Muscle of leg (tissue), 11 donors: Measurements from ENCODE around the gene CSTB. TPM values are rescaled to one million over a fixed set of nuclear protein-coding genes. Genes with fewer than 3 reads are reported as not detected.

Experiments
- DNase-seq: peaks from one replicate; pipeline ENCODE4 v3.0.0; 2013
- H3K27ac ChIP-seq: one replicate; pipeline ENCODE4 v1.5.1; 2013; ENCODE audit warnings: mild to moderate bottlenecking, low read length, control low read depth
- H3K27me3 ChIP-seq: one replicate; pipeline ENCODE4 v1.6.1; 2013; ENCODE audit warnings: low read length; ENCODE audit not compliant: control insufficient read depth, insufficient read depth
- H3K36me3 ChIP-seq: one replicate; pipeline ENCODE4 v1.6.1; 2013; ENCODE audit warnings: low read length; ENCODE audit not compliant: control insufficient read depth, insufficient read depth
- H3K4me1 ChIP-seq: one replicate; pipeline ENCODE4 v1.6.1; 2013; ENCODE audit warnings: low read length; ENCODE audit not compliant: control insufficient read depth, insufficient read depth
- H3K4me3 ChIP-seq: one replicate; pipeline ENCODE4 v1.5.1; 2013; ENCODE audit warnings: low read length, control low read depth
- H3K9me3 ChIP-seq: replicated peaks from 2 replicates; pipeline ENCODE4 v1.6.1; 2013; ENCODE audit warnings: low read depth, low read length; ENCODE audit not compliant: control insufficient read depth
- WGBS: methylation state at CpG from one replicate; pipeline ENCODE4 v1.1.5; 2013; ENCODE audit warnings: missing lambda C conversion rate; ENCODE audit not compliant: insufficient coverage; 5-methylcytosine and 5-hydroxymethylcytosine counted together
- polyA plus RNA-seq, 8 donors: library from polyadenylated mRNA; unstranded; fragments of 120-200 nt; gene quantifications; one replicate each; pipeline versions ENCODE4 v1.2.1 to v1.2.3, GENCODE V29; 2013; ENCODE audit warnings: inconsistent platforms in 1 of 8, low replicate concordance in 1 of 8; ENCODE audit not compliant: insufficient read length in 8 of 8, insufficient read depth in 1 of 8
- total RNA-seq: library from RNA; stranded (reverse); fragments of 120-200 nt; gene quantifications from one replicate; pipeline ENCODE4 v1.2.4, GENCODE V29; 2013

Gene CSTB
- total and polyA plus RNA-seq, 9 donors: 5.6 to 26.0 (median 22.8) TPM

DNA sequence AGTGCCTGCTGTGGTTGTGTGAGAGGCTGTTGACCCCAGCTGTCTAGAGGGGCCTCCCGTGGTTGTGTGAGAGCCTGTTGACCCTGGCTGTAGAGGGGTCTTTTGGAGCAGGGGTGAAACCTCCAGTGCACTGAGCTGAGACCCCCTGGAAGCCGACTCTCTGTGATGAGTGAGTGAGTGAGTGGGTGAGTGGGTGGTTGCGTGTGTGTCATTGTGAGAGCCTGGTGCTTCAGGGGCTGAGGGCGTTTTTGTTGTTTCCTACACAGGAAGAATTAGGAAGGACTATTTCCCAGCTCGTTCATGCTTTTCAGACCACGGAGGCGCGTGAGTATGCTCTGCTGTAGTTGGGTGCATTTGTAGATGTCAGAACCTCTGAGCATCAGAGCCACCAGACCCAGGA lies 16.3 kb upstream of the CSTB start:
- Histone ChIP-seq H3K27ac (no peak overlapping the region), H3K36me3 (peaks cover 60% of the 10 kb centered on the region), H3K27me3 (no peaks in the 10 kb centered on the region), H3K9me3 (no peaks in the 10 kb centered on the region), H3K4me1 (peaks cover 9% of the 10 kb centered on the region), H3K4me3 (no peak overlapping the region)
- WGBS: 100% methylated on average over 6 of the region's 8 CpGs
- DNase-seq: no peak

DNA sequence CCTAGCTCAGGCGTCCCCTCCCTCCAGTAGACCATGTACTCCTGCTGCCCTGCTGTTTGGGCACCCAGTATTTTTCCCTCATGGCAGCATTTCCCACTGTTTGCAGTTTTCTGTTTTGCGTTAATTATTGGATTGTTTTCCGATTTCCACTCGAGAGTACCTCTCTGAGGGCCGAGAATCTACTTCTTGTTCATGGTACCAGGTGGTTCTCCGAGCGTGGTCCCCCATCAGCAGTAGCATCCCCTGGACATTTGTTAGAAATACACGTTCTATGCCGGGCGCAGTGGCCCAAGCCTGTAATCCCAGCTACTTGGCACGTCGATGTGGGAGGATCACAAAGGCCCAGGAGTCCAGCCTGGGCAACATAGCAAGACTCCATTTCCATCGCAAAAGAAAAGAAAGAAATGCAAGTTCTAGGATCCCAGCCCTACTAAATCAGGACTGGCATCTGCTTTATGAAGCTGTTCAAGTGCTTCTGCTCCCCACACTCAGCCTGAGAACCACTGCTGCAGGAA lies 14.0 kb upstream of the CSTB start:
- peaks cover 9% of the 10 kb centered on the region for H3K4me1 ChIP-seq
- H3K27me3 ChIP-seq: peaks cover 2% of the 10 kb centered on the region
- H3K4me3 ChIP-seq: peak overlapping the region; percentile 91
- no peaks in the 10 kb centered on the region for H3K9me3 ChIP-seq
- DNase-seq: peak; percentile 32
- 7% methylated on average over 13 of the region's 13 CpGs for WGBS
- H3K27ac ChIP-seq: no peak overlapping the region
- H3K36me3 ChIP-seq: peaks cover 37% of the 10 kb centered on the region

DNA sequence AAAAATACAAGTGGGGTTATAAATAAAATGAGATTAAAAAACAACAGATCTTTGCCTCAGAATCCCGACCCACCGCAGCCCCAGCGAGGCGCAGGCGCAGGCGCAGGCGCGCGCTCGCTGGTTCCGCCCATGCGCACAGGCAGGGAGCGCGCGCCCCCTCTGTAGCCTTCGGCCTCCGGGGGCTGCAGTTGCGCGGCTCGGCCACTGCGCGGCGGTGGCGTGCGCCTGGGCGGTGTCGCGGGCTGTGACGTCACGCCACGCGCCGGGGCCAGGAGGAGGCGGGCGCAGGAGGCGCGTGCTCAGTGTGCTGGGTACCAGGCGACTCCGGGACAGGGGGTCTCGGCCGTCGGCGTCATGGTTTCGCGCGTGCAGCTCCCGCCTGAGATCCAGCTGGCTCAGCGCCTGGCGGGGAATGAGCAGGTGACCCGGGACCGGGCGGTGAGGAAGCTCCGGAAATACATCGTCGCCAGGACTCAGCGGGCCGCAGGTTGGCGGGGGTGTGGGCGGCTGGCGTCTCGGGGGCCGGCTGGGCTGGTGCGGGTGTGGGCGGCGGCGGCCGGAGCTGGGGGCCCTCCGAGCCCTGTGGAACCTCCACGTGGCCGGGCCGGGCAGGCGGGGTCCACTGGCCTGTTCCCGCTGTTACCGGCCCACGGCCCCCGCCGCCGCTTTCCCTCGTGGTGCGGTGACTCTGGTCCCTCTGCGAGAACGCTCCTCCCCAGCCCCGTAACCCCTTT lies 13.3 kb upstream of the CSTB start, which contains the start of gene RRP1:
TSS of gene RRP1 (plus strand) at position 302 of the 734 bp plus-strand sequence. CDS start at position 355, 53 bp downstream.
- peak; percentile 95 for DNase-seq
- Histone ChIP-seq H3K36me3 (peaks cover 30% of the 10 kb centered on the region), H3K4me3 (peak within 1 kb of the TSS; percentile 91), H3K9me3 (no peaks in the 10 kb centered on the region), H3K27me3 (peaks cover 2% of the 10 kb centered on the region), H3K27ac (peak within 1 kb of the TSS; percentile 93), H3K4me1 (peaks cover 9% of the 10 kb centered on the region)
- under 1% methylated on average over 73 of the region's 83 CpGs for WGBS

DNA sequence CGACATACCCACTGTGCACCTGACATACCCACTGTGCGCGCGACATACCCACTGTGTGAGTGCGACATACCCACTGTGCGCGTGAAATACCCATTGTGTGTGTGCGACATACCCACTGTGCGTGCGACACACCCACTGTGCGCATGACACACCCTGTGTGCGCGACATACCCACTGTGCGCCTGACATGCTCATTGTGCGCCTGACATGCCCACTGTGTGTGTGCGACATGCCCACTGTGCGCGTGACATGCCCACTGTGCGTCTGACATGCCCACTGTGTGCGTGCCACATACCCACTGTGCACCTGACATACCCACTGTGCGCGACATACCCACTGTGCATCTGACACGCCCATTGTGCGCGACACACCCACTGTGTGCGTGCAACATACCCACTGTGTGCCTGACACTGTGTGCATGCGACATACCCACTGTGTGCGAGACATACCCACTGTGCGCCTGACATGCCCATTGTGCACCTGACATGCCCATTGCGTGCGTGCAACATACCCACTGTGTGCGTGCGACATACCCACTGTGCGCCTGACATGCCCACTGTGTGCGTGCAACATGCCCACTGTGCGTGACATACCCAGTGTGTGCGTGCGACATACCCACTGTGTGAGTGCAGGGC lies 10.8 kb upstream of the CSTB start:
- Histone ChIP-seq H3K27ac (no peak overlapping the region), H3K27me3 (peaks cover 2% of the 10 kb centered on the region), H3K4me3 (no peak overlapping the region), H3K9me3 (no peaks in the 10 kb centered on the region), H3K4me1 (peaks cover 9% of the 10 kb centered on the region), H3K36me3 (peaks cover 6% of the 10 kb centered on the region)
- no peak for DNase-seq
- WGBS: 96% methylated on average over 38 of the region's 38 CpGs

DNA sequence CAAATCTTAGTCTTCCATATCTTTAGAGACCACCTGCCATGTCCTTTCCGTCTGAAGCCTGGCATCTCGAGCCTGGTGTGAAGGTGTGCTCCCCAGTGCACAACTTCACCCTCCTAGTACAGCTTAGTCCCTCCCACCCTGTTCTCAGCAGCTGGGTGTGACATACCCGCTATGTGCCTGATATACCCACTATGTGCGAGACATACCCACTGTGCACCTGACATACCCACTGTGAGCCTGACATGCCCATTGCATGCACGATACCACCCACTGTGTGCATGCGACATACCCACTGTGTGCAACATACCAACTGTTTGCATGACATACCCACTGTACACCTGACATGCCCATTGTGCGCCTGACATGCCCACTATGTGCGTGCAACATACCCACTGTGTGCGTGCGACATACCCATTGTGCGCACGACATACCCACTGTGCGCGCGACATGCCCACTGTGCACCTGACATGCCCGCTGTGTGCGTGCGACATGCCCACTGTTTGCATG lies 10.2 kb upstream of the CSTB start:
- no peak for DNase-seq
- H3K4me3 ChIP-seq: no peak overlapping the region
- peaks cover 3% of the 10 kb centered on the region for H3K36me3 ChIP-seq
- no peak overlapping the region for H3K27ac ChIP-seq
- peaks cover 9% of the 10 kb centered on the region for H3K4me1 ChIP-seq
- no peaks in the 10 kb centered on the region for H3K9me3 ChIP-seq
- H3K27me3 ChIP-seq: peaks cover 2% of the 10 kb centered on the region
- 89% methylated on average over 18 of the region's 18 CpGs for WGBS

DNA sequence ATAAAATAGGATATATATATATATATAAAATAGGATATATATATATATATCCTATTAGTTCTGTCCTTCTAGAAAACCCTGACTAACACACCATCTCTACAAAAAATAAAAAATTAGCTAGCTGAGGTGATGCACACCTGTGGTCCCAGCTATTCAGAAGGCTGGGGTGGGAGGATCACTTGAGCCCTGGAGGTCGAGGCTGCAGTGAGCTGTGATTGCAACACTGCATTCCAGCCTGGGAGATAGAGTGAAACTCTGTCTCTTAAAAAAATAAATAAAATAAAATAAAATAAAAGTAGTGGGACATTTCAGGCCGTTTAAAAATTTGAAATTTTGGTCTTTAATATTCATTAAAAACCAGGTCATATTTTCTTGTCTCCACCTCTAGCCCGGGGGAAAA lies 9.0 kb upstream of the CSTB start:
- WGBS: no CpG with 5 or more reads among the region's 3 CpGs
- Histone ChIP-seq H3K4me3 (no peak overlapping the region), H3K27ac (no peak overlapping the region), H3K9me3 (no peaks in the 10 kb centered on the region), H3K4me1 (peaks cover 1% of the 10 kb centered on the region), H3K27me3 (peaks cover 2% of the 10 kb centered on the region), H3K36me3 (no peaks in the 10 kb centered on the region)
- DNase-seq: no peak

DNA sequence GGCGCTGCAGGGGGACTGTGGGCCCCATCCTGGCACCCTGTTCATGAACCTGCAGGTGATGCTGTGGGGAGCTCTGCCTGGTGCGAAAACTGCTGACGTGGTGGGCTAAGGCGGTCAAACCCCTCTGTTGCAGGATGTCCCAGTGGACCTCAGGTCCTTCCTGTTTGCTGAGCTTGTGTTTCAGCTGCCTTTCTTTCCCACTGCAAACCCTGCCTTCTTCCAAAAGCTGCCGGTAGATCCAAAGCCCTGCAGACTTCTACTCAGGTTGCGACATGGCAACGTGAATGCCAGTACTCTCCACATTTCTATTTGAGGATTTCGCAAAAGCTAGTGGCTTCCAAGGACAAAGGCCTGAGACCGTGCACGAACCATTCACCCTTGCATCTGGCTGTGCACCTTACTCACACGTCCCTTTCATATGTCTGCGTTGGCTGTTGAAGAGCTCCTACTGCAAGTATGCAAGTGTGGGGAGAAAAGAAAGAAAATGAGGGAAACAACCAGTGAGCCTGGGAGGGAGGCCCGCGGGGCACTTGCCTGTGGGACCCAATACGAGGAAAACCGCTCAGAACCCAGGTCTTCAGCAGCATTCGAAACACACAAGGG lies 7.1 kb upstream of the CSTB start:
- Histone ChIP-seq H3K4me1 (no peaks in the 10 kb centered on the region), H3K27me3 (peaks cover 2% of the 10 kb centered on the region), H3K27ac (no peak overlapping the region), H3K36me3 (no peaks in the 10 kb centered on the region), H3K4me3 (no peak overlapping the region), H3K9me3 (no peaks in the 10 kb centered on the region)
- 70% methylated on average over 15 of the region's 17 CpGs for WGBS
- DNase-seq: no peak

DNA sequence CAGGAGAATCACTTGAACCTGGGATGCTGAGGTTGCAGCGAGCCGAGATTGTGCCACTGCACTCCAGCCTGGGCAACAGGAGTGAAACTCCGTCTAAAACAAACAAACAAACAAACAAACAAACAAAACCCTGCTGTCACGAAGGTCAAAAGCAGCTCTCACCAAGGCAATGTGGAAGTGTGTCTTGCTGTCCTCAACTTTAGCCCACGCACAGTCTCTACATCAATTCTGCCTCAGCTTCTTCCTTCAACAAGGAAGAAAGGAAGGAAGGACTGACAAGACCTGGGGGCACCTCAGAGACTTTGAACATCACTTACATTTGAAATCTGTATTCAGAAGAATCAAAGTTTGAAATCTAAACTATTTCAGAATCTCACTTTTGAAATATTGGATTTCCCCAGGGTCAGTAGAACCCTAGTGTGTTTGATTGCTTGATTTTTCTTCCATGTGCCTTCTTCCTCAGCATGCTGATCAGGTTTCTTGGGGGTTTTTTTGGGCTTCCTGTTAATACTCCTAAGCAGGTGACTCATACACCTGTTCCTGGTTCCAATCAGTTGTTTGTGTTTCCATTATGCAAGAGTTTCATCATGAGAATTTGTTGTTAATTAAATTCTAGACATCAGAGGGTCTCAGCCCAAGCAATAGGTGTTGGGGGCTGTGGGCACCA lies 6.5 kb upstream of the CSTB start:
- no peaks in the 10 kb centered on the region for H3K4me1 ChIP-seq
- H3K9me3 ChIP-seq: no peaks in the 10 kb centered on the region
- DNase-seq: no peak
- no peaks in the 10 kb centered on the region for H3K36me3 ChIP-seq
- 53% methylated on average over 2 of the region's 5 CpGs for WGBS
- H3K27ac ChIP-seq: no peak overlapping the region
- no peak overlapping the region for H3K4me3 ChIP-seq
- peaks cover 5% of the 10 kb centered on the region for H3K27me3 ChIP-seq

DNA sequence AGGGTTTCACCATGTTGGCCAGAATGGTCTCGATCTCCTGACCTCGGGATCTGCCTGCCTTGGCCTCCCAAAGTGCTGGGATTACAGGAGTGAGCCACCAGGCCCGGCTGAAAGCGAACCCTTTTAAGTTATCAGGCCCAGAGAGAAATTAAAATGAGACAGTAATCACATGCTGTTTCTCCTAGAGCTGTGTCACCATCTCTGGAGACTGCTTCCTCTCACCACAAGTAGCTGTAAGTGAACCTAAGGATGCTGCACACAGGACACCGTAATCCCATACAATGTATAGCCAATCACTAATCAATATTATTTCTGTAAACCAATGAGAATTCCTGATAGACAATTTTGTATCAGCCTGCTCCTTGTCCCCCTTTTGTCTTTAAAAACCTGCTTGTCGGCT lies 5.7 kb upstream of the CSTB start:
- no peaks in the 10 kb centered on the region for H3K9me3 ChIP-seq
- DNase-seq: no peak
- no peaks in the 10 kb centered on the region for H3K36me3 ChIP-seq
- no peak overlapping the region for H3K4me3 ChIP-seq
- no peak overlapping the region for H3K27ac ChIP-seq
- H3K4me1 ChIP-seq: no peaks in the 10 kb centered on the region
- 78% methylated on average over 6 of the region's 6 CpGs for WGBS
- peaks cover 5% of the 10 kb centered on the region for H3K27me3 ChIP-seq
